Neural cell (in vitro differentiated cells): ENCODE measurements around the gene SPN.
"Not testable (repeated sequence)": the region's sequence is repeated elsewhere in the genome, so short reads cannot be mapped to it uniquely, and the experiment has no call there.

Experiments used
- EP300 ChIP-seq: fragments of 450-650 bp; conservative IDR thresholded peaks from 2 replicates; pipeline ENCODE4 v1.6.1; 2014; ENCODE audit warnings: antibody characterized with exemption, mild to moderate bottlenecking, moderate library complexity; ENCODE audit not compliant: poor library complexity, severe bottlenecking
- EZH2 ChIP-seq: fragments of 200-600, 300-800 bp; shearing (Covaris generic), sonication (generic); IDR thresholded peaks from 2 replicates; pipeline ENCODE4 v1.6.1; 2014; ENCODE audit warnings: antibody characterized with exemption, low read length, borderline replicate concordance, mild to moderate bottlenecking; ENCODE audit not compliant: insufficient read depth, poor library complexity, severe bottlenecking
- MXI1 ChIP-seq: fragments of 450-650 bp; conservative IDR thresholded peaks from 2 replicates; pipeline ENCODE4 v1.6.1; 2014; ENCODE audit warnings: antibody characterized with exemption, mild to moderate bottlenecking; ENCODE audit not compliant: poor library complexity, severe bottlenecking
- POLR2AphosphoS5 ChIP-seq: IDR thresholded peaks from 2 replicates; pipeline ENCODE4 v1.6.1; 2012
- TF ChIP-seq, protein P1 (sequence below): fragments of 450-650 bp; IDR thresholded peaks from 2 replicates; pipeline ENCODE4 v1.5.1; 2014; ENCODE audit warnings: antibody characterized with exemption, mild to moderate bottlenecking, moderate library complexity; ENCODE audit not compliant: poor library complexity, severe bottlenecking
- TF ChIP-seq, protein P2 (sequence below): IDR thresholded peaks from 2 replicates; pipeline ENCODE4 v1.6.1; 2012; ENCODE audit warnings: borderline replicate concordance

DNA sequence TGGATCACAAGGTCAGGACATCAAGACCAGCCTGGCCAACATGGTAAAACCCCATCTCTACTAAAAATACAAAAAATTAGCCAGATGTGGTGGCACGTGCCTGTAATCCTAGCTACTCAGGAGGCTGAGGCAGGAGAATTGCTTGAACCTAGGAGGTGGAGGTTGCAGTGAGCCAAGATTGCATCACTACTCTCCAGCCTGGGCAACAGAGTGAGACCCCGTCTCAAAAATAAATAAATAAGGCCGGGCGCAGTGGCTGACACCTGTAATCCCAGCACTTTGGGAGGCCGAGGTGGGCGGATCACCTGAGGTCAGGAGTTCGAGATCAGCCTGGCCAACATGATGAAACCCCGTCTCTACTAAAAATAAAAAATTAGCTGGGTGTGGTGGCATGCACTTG, 24.3 kb upstream of the SPN start:
- TF ChIP-seq, protein P1, sequence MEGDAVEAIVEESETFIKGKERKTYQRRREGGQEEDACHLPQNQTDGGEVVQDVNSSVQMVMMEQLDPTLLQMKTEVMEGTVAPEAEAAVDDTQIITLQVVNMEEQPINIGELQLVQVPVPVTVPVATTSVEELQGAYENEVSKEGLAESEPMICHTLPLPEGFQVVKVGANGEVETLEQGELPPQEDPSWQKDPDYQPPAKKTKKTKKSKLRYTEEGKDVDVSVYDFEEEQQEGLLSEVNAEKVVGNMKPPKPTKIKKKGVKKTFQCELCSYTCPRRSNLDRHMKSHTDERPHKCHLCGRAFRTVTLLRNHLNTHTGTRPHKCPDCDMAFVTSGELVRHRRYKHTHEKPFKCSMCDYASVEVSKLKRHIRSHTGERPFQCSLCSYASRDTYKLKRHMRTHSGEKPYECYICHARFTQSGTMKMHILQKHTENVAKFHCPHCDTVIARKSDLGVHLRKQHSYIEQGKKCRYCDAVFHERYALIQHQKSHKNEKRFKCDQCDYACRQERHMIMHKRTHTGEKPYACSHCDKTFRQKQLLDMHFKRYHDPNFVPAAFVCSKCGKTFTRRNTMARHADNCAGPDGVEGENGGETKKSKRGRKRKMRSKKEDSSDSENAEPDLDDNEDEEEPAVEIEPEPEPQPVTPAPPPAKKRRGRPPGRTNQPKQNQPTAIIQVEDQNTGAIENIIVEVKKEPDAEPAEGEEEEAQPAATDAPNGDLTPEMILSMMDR: not testable (repeated sequence)
- TF ChIP-seq EZH2, MXI1, POLR2AphosphoS5, EP300: not testable (repeated sequence)
- TF ChIP-seq, protein P2, sequence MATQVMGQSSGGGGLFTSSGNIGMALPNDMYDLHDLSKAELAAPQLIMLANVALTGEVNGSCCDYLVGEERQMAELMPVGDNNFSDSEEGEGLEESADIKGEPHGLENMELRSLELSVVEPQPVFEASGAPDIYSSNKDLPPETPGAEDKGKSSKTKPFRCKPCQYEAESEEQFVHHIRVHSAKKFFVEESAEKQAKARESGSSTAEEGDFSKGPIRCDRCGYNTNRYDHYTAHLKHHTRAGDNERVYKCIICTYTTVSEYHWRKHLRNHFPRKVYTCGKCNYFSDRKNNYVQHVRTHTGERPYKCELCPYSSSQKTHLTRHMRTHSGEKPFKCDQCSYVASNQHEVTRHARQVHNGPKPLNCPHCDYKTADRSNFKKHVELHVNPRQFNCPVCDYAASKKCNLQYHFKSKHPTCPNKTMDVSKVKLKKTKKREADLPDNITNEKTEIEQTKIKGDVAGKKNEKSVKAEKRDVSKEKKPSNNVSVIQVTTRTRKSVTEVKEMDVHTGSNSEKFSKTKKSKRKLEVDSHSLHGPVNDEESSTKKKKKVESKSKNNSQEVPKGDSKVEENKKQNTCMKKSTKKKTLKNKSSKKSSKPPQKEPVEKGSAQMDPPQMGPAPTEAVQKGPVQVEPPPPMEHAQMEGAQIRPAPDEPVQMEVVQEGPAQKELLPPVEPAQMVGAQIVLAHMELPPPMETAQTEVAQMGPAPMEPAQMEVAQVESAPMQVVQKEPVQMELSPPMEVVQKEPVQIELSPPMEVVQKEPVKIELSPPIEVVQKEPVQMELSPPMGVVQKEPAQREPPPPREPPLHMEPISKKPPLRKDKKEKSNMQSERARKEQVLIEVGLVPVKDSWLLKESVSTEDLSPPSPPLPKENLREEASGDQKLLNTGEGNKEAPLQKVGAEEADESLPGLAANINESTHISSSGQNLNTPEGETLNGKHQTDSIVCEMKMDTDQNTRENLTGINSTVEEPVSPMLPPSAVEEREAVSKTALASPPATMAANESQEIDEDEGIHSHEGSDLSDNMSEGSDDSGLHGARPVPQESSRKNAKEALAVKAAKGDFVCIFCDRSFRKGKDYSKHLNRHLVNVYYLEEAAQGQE: not testable (repeated sequence)
